Panc1 (cell line): ENCODE measurements around the gene LPIN3. TPM values are rescaled to one million over a fixed set of nuclear protein-coding genes. Genes with fewer than 3 reads are reported as not detected.

ENCODE experiments used
- ATAC-seq: fragments of 200-7000 bp; cut with Tn5 transposase; 2 replicates; pipeline ENCODE4 v1.9.1; 2020; ENCODE audit warnings: mild to moderate bottlenecking, moderate library complexity
- BruUV-seq: library from RNA; stranded (reverse); fragments of 400-500 nt; replicated peaks from 2 replicates; lab custom pipeline; 2021; lab: Mats Ljungman, UMichigan
- CTCF ChIA-PET: fragments of 300-600 bp; sonication (Branson Sonifier 250); formaldehyde crosslinking; loops from one replicate; lab custom pipeline; 2022; ENCODE audit warnings: antibody characterized with exemption; lab: Charles Lee
- POLR2A ChIA-PET: fragments of 300-600 bp; sonication (Branson Sonifier 250); formaldehyde crosslinking; loops from one replicate; lab custom pipeline; 2022; ENCODE audit warnings: antibody characterized with exemption; lab: Charles Lee
- DNase-seq: peaks from one replicate; pipeline ENCODE4 v3.0.0-alpha.2; 2010; ENCODE audit warnings: low read depth, low spot score
- H3K27ac ChIP-seq: 2 replicates; pipeline ENCODE4 v1.5.1; 2011; ENCODE audit warnings: mild to moderate bottlenecking, low read length, inconsistent platforms
- H3K27me3 ChIP-seq: fragments of 200-500 bp; sonication (Bioruptor generic); 2 replicates; pipeline ENCODE4 v1.6.0; 2014; ENCODE audit warnings: low read length, inconsistent platforms; ENCODE audit not compliant: control insufficient read depth, insufficient read depth
- H3K36me3 ChIP-seq: fragments of 200-500 bp; sonication (Bioruptor generic); 2 replicates; pipeline ENCODE4 v1.5.1; 2014; ENCODE audit warnings: inconsistent platforms, mild to moderate bottlenecking, low read length, moderate library complexity; ENCODE audit not compliant: control insufficient read depth, insufficient read depth
- H3K4me1 ChIP-seq: 2 replicates; pipeline ENCODE4 v1.5.1; 2011; ENCODE audit warnings: inconsistent platforms, mild to moderate bottlenecking, low read length, moderate library complexity; ENCODE audit not compliant: control insufficient read depth, insufficient read depth
- H3K4me3 ChIP-seq, 2 experiments: 2 replicates each; pipeline ENCODE4 v1.5.1; 2011 to 2012; ENCODE audit warnings: low read depth in 2 of 2, low read length in 2 of 2, mild to moderate bottlenecking in 2 of 2, inconsistent platforms in 1 of 2, moderate library complexity in 1 of 2
- H3K9me3 ChIP-seq: fragments of 200-500 bp; sonication (Bioruptor generic); 2 replicates; pipeline ENCODE4 v1.5.1; 2014; ENCODE audit warnings: low read depth, mild to moderate bottlenecking, inconsistent platforms, low read length, moderate library complexity; ENCODE audit not compliant: control insufficient read depth, insufficient read depth
- CTCF ChIP-seq: fragments of 450-650 bp; IDR thresholded peaks from 2 replicates; pipeline ENCODE4 v1.5.1; 2017; ENCODE audit warnings: mild to moderate bottlenecking
- POLR2AphosphoS5 ChIP-seq: IDR thresholded peaks from 2 replicates; pipeline ENCODE4 v1.6.1; 2012; ENCODE audit warnings: mild to moderate bottlenecking, low read depth, low read length, moderate library complexity
- SIN3A ChIP-seq: IDR thresholded peaks from 2 replicates; pipeline ENCODE4 v1.6.1; 2012; ENCODE audit warnings: low read depth, mild to moderate bottlenecking, low read length, moderate library complexity, borderline replicate concordance; ENCODE audit not compliant: insufficient read depth
- TCF7L2 ChIP-seq: IDR thresholded peaks from 2 replicates; pipeline ENCODE4 v1.6.1; 2011; ENCODE audit warnings: mild to moderate bottlenecking, low read depth, low read length, inconsistent platforms
- in situ Hi-C: cut with HindIII; loops from 2 replicates; pipeline ENCODE4 v1.10.0; 2016; ENCODE audit warnings: low sequenced_read_pairs, low pct_unique_long_range_greater_than_20kb
- intact Hi-C: fragments of 100-400 bp; cut with micrococcal nuclease; formaldehyde crosslinking; loops from one replicate; pipeline ENCODE4 v1.10.0; 2022; ENCODE audit not compliant: unreplicated experiment
- total RNA-seq: library from RNA; stranded (reverse); gene quantifications from one replicate; pipeline ENCODE4 v1.2.1, GENCODE V29; 2021; ENCODE audit not compliant: unreplicated experiment
- TF ChIP-seq, protein P1 (sequence below), 2 experiments: IDR thresholded peaks; 2 replicates each; pipeline ENCODE4 v1.6.1; 2011 to 2012; ENCODE audit warnings: low read depth in 2 of 2, control low read depth in 1 of 2, low read length in 1 of 2, mild to moderate bottlenecking in 1 of 2, moderate library complexity in 1 of 2; ENCODE audit not compliant: insufficient read depth in 1 of 2

LPIN3 gene
- total RNA-seq, 1 experiment from 2014 or later: 21.0 TPM

- TF ChIP-seq, protein P1, sequence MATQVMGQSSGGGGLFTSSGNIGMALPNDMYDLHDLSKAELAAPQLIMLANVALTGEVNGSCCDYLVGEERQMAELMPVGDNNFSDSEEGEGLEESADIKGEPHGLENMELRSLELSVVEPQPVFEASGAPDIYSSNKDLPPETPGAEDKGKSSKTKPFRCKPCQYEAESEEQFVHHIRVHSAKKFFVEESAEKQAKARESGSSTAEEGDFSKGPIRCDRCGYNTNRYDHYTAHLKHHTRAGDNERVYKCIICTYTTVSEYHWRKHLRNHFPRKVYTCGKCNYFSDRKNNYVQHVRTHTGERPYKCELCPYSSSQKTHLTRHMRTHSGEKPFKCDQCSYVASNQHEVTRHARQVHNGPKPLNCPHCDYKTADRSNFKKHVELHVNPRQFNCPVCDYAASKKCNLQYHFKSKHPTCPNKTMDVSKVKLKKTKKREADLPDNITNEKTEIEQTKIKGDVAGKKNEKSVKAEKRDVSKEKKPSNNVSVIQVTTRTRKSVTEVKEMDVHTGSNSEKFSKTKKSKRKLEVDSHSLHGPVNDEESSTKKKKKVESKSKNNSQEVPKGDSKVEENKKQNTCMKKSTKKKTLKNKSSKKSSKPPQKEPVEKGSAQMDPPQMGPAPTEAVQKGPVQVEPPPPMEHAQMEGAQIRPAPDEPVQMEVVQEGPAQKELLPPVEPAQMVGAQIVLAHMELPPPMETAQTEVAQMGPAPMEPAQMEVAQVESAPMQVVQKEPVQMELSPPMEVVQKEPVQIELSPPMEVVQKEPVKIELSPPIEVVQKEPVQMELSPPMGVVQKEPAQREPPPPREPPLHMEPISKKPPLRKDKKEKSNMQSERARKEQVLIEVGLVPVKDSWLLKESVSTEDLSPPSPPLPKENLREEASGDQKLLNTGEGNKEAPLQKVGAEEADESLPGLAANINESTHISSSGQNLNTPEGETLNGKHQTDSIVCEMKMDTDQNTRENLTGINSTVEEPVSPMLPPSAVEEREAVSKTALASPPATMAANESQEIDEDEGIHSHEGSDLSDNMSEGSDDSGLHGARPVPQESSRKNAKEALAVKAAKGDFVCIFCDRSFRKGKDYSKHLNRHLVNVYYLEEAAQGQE (IDR thresholded peaks at IDR 0.05; ENCODE audit: insufficient read depth in 1 of 2, low read depth in 2 of 2, low read length in 1 of 2): no peak
- TF ChIP-seq SIN3A (no peak), CTCF (no peak), TCF7L2 (no peak), POLR2AphosphoS5 (no peak)
- intact Hi-C loops (no loop called here), in situ Hi-C loops (no loop called here)
- Histone ChIP-seq H3K4me1 (peaks cover 7% of the 10 kb centered on the region), H3K27me3 (no peaks in the 10 kb centered on the region), H3K4me3 (no peak overlapping the region), H3K36me3 (no peaks in the 10 kb centered on the region), H3K27ac (no peak overlapping the region), H3K9me3 (no peaks in the 10 kb centered on the region)
- DNase-seq: no peak
- BruUV-seq: no TSS peak
- CTCF ChIA-PET: no interaction called here
- POLR2A ChIA-PET: no interaction called here
- no peak for ATAC-seq
These were observed 8.9 kb upstream of the LPIN3 start for GRCh38 chr20:41331731-41332130.

DNA sequence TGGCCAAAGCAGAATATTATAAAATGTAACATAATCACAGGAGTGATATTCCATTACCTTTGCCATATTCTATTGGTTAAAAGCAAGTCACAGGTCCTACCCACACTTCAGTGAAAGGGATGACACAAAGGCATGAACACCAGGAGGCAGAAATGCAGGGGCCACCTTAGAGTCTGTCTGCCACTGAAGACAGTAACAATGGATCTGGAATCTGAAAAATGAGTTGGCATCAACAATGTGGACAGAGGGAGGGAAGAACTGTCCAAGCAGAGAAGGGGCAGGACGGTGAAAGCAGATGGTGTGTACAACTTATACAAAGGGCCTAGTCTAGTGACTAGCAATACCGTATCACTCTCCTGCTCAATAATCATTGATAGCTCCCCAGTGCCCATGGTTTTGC is 6.6 kb upstream of the LPIN3 start:
- in situ Hi-C loops (no loop called here), intact Hi-C loops (no loop called here)
- Histone ChIP-seq H3K9me3 (no peaks in the 10 kb centered on the region), H3K27ac (no peak overlapping the region), H3K4me1 (peaks cover 6% of the 10 kb centered on the region), H3K27me3 (no peaks in the 10 kb centered on the region), H3K36me3 (no peaks in the 10 kb centered on the region), H3K4me3 (no peak overlapping the region)
- CTCF ChIA-PET: no interaction called here
- BruUV-seq: no TSS peak
- no peak for ATAC-seq
- no peak for DNase-seq
- TF ChIP-seq SIN3A: no peak
- TF ChIP-seq TCF7L2: no peak
- TF ChIP-seq, protein P1 (IDR thresholded peaks at IDR 0.05; ENCODE audit: insufficient read depth in 1 of 2, low read depth in 2 of 2, low read length in 1 of 2): no peak
- TF ChIP-seq POLR2AphosphoS5: no peak
- no peak for TF ChIP-seq CTCF
- POLR2A ChIA-PET: no interaction called here
